HG03045 (cell line): ENCODE data around the gene CRB3.

ENCODE experiments used
- ATAC-seq: cut with Tn5 transposase; IDR thresholded peaks from one replicate; pipeline ENCODE4 v1.9.1; 2021; ENCODE audit warnings: mild to moderate bottlenecking, moderate library complexity; ENCODE audit not compliant: unreplicated experiment

CRB3 gene

GRCh38 chr19:6465663-6466062 is 1.6 kb downstream of the CRB3 start:
- no peak for ATAC-seq

- no peak for ATAC-seq
Measured at GRCh38 chr19:6466526-6467248, 2.6 kb downstream of the CRB3 start.

- no peak for ATAC-seq
Measured at GRCh38 chr19:6467384-6467783, 3.3 kb downstream of the CRB3 start.

- ATAC-seq, result no peak
Measured at GRCh38 chr19:6470173-6470572, 6.1 kb downstream of the CRB3 start.

GRCh38 chr19:6471076-6471475 is 7.0 kb downstream of the CRB3 start:
- ATAC-seq, result no peak

- no peak for ATAC-seq
Measured at GRCh38 chr19:6472713-6473112, 8.6 kb downstream of the CRB3 start.

GRCh38 chr19:6473647-6474046 is 9.6 kb downstream of the CRB3 start:
- no peak for ATAC-seq

- no peak for ATAC-seq
Measured at GRCh38 chr19:6475321-6476108, 11.4 kb downstream of the CRB3 start.

GRCh38 chr19:6476155-6476895 is 12.3 kb downstream of the CRB3 start:
- ATAC-seq, result no peak

- no peak for ATAC-seq
Measured at GRCh38 chr19:6476896-6477431, 12.9 kb downstream of the CRB3 start.

GRCh38 chr19:6478815-6479214 is 14.7 kb downstream of the CRB3 start:
- no peak for ATAC-seq

GRCh38 chr19:6479836-6480398 is 15.8 kb downstream of the CRB3 start:
- no peak for ATAC-seq

GRCh38 chr19:6480848-6481415 is 16.9 kb downstream of the CRB3 start:
- peak; percentile 14 for ATAC-seq

GRCh38 chr19:6481541-6482342 is 17.7 kb downstream of the CRB3 start, which contains the start of gene DENND1C:
Gene DENND1C (minus strand): TSS chr19:6481787. CDS start chr19:6481695, 92 bp downstream.
- peak; percentile 61 for ATAC-seq

GRCh38 chr19:6482343-6482686 is 18.2 kb downstream of the CRB3 start:
- no peak for ATAC-seq

GRCh38 chr19:6483235-6483634 is 19.2 kb downstream of the CRB3 start:
- no peak for ATAC-seq

- no peak for ATAC-seq
Measured at GRCh38 chr19:6484230-6484629, 20.2 kb downstream of the CRB3 start.

- no peak for ATAC-seq
Measured at GRCh38 chr19:6484831-6485230, 20.8 kb downstream of the CRB3 start.

- peak; percentile 64 for ATAC-seq
Measured at GRCh38 chr19:6489278-6490061, 25.4 kb downstream of the CRB3 start.
